GM19023 (cell line): Measurements from ENCODE around the gene GLI3.

ENCODE experiments used
- ATAC-seq: cut with Tn5 transposase; IDR thresholded peaks from one replicate; pipeline ENCODE4 v1.9.1; 2021; ENCODE audit warnings: mild to moderate bottlenecking, moderate library complexity; ENCODE audit not compliant: unreplicated experiment

Gene GLI3

DNA sequence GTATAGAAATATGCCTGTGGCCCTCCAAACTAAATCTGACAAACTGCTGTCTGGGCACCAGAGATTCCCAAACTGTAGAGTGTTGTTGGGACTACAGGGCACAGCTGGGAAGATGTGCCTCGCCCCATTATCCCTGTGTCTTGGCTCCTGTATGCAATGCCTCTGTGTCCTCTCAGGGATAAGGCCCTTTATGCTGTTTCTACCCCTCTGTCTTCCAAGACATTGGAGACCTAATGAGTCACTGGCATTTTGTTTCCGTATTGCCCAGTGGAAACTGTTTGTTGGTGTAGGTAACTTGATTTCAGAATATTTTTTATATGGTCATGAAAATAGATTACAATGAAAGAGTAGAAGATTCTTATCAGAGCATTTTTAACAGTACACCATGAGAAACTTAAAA lies 183.2 kb downstream of the GLI3 start:
- no peak for ATAC-seq

- ATAC-seq: no peak
Measured at GRCh38 chr7:42049761-42050160, 187.2 kb downstream of the GLI3 start.

GRCh38 chr7:42046483-42046882 lies 190.5 kb downstream of the GLI3 start:
- no peak for ATAC-seq

- ATAC-seq: no peak
Measured at GRCh38 chr7:42045961-42046360, 191.0 kb downstream of the GLI3 start.

GRCh38 chr7:42039921-42040320 lies 197.1 kb downstream of the GLI3 start:
- no peak for ATAC-seq

- ATAC-seq: no peak
Measured at GRCh38 chr7:42035210-42035609, 201.8 kb downstream of the GLI3 start.

DNA sequence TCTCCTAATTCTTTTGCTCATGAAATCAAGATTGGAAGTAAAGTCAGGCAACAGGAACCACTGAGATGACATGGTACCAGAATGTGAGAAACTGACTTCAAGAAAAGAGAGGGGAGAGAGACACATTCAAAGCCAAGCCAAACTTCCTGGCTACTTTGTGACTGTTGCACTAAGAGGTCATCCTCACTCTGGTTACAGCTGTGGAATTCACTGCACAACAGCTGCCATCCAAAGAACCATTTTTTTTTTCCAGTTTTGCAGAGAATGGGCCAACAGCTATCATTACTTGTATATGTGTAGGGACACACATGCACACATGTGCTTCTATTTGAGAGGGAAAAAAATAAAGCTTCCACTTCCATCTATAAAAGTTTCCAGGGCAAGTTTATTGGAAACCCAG lies 203.5 kb downstream of the GLI3 start:
- no peak for ATAC-seq

- ATAC-seq: no peak
Measured at GRCh38 chr7:42029405-42029804, 207.6 kb downstream of the GLI3 start.

DNA sequence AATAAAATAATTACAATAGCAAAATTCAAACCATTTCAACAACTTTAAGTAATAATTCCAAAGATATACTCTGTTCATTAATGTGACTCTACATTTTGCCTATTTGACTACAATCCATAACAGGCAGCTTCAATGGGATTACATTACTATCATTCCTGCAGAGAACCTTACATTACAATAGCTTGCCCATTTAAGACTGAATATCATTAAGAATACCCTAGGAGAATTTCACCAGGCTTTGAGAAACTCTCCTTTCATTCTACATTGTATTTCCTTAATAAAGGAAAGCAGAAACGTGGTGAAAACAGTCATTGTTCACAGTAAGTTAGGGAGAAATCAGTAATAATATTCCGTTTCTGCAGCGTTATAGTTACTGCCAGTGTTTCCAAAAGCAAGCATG lies 209.5 kb downstream of the GLI3 start:
- ATAC-seq: no peak

- ATAC-seq: no peak
Measured at GRCh38 chr7:42026622-42027197, 210.3 kb downstream of the GLI3 start.

DNA sequence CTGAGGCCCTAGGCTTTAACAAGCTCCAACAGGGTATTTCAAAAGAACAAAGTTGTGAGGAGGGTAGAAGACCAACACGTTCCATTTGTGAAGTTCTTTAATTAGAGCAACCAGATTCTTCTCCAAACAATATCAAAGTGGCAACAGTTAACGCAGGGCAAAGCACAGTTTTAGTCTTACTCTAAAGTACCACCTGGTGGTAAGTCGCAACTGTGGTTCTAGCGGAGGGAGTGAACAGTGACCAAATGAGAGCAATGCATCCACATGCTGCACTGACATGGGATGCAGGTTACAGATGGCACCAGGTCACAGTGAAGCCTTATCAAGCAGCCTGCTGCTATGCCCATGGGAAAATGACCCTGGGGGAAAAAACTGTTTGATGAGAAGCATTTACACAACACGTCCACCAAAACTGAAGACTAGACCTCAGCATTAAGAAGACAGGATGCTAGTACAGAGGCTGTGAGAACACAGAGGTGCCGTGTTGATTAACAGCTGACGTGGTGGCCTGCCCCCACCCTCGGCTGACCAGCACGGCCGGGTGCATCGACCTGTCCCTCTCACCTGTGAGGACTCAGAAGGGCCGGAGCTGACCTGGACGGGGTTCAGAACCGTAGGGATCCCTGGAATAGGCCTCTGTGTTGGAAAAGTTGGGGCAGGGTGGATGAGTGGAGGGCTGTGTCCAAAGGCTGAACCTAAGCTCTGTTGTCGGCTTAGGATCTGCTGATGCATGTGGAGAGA lies 211.2 kb downstream of the GLI3 start:
- no peak for ATAC-seq

- no peak for ATAC-seq
Measured at GRCh38 chr7:42024537-42024936, 212.5 kb downstream of the GLI3 start.

- ATAC-seq: no peak
Measured at GRCh38 chr7:42023262-42023661, 213.7 kb downstream of the GLI3 start.

- no peak for ATAC-seq
Measured at GRCh38 chr7:42022791-42023190, 214.2 kb downstream of the GLI3 start.

- ATAC-seq: no peak
Measured at GRCh38 chr7:42022056-42022455, 215.0 kb downstream of the GLI3 start.

- no peak for ATAC-seq
Measured at GRCh38 chr7:42021631-42022030, 215.4 kb downstream of the GLI3 start.

DNA sequence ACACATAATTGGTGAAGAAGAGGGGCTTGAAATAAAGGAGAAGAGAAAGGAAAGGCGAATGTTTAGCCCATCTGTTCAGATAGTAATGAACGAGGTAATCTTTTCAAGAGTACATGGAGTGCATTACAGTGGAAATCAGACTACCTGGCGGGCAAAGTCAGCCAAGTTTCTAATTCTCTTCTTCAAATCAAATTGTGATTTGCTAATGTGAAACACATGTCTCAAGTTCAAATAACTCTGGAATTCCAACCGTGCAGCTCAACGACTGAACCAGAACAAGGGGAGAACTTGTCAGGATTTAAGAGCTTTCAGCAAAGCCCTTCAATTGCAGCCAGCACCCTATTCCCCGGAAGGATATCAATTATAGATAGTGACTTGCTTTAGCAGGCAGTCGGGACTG lies 216.9 kb downstream of the GLI3 start:
- ATAC-seq: no peak

DNA sequence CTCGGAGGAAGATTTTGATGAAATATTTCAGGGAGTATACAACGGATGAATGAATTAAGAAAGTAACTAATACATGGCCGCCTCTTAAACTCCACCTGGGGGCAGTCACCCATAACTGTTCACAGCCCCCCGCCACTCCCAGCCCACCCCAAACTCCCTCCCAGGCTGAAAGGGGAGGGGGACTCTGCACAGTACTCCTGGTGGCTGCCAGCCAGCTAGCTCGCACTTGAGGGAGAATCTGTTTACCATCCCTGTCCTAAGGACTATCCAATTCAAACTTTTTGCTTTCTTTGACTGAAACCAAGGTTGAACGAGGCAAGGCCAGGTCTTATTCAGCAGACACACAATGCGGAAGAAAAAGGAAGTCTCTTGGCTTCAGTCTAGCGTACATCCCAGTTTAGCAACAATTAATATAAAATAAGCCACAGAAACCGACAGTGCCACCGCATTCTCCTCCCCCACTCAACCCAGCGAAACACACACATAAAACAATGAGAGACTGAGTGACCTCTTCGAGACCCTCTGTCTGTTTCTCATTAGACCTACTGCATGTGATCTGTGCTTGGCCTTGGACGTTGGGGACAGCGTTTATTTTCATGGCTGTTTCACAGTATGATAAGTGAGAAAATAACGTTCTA lies 219.5 kb downstream of the GLI3 start:
- no peak for ATAC-seq

DNA sequence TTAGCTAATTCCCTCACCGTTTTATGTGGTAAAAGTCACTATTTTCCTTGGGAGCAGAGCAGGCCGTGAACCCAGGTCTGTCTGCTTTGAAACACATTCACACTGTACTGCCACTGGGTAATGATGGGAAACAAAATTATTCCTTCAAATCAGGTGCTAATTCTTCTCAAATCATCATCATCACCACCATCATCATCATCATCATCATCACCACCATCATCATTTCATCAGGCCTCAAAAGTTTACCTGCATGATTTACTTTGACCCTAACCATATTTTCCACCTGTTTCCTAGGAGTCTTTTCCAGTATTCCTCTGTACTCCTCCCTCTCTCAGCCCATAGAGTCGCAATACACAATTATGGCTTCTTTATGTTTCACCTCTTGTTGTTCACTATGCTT lies 220.5 kb downstream of the GLI3 start:
- ATAC-seq: no peak

DNA sequence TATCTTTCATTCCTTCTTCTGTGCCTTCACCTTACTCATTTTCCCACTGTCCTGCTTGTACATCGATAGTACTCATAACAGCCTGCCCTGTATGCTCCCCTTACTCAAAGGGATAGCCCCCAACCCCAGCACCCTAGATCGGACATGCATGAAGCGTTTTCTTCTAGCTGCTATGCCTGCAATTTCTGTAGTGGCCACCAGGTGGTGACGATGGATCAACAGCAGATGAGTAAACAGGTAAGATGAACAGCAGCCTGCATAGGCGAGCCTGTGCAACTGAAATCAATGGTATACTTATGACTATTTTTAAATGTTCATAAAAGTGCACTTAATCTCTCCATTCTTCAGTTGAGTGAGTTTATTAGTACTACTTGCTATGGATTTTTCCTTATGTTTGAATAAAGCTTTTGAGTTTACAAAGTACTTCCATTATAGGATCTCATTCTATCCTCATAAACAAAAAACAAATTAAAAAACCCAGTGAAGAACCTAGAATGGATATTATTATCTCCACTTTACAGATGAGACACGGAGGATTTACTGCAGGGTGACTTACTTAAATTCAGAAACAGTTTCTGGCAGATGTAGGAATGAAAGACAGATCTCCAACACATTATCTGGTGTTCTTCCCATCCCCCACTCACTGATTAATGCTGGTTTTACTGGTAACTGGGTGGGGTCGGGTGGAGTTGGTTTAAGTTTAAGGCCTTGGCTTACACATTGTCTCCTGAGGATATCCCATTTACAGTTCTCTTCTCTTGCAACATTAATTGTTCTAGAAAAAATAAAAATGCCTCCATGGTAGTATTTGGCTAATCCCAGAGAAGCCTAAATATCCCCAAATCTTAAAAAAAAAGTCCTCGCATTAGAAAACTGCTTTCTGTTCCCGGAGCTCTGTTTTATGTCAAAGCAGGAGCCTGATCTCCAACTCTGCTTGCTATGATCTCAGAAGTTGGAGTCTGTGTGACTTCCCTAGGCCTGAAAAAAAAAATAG lies 222.1 kb downstream of the GLI3 start:
- no peak for ATAC-seq

- no peak for ATAC-seq
Measured at GRCh38 chr7:42012786-42013360, 224.1 kb downstream of the GLI3 start.
